Cardiac muscle cell (in vitro differentiated cells and primary cell): ENCODE results near the gene NFATC2IP. TPM values are rescaled to one million over a fixed set of nuclear protein-coding genes. Genes with fewer than 3 reads are reported as not detected.
"Not testable (repeated sequence)": the region's sequence is repeated elsewhere in the genome, so short reads cannot be mapped to it uniquely, and the experiment has no call there.

Experiments
- DNase-seq, 2 donors: peaks; one replicate each; pipeline versions ENCODE4 v3.0.0 to v3.0.0-alpha.2; 2010 to 2017; ENCODE audit warnings: low read depth in 1 of 2, low spot score in 1 of 2
- H3K27ac ChIP-seq: fragments of 200-600 bp; sonication (generic); 2 replicates; pipeline ENCODE4 v1.5.1; 2016
- H3K27me3 ChIP-seq: fragments of 200-600 bp; sonication (generic); 2 replicates; pipeline ENCODE4 v1.6.0; 2016; ENCODE audit warnings: control low read depth
- H3K36me3 ChIP-seq: fragments of 200-600 bp; sonication (generic); 2 replicates; pipeline ENCODE4 v1.5.1; 2016; ENCODE audit warnings: control low read depth
- H3K4me1 ChIP-seq: fragments of 200-600 bp; sonication (generic); 2 replicates; pipeline ENCODE4 v1.8.1; 2017; ENCODE audit warnings: low read depth, mild to moderate bottlenecking, mixed run types
- H3K4me3 ChIP-seq: fragments of 200-600 bp; sonication (generic); 2 replicates; pipeline ENCODE4 v1.5.1; 2016; ENCODE audit warnings: mild to moderate bottlenecking
- H3K9me3 ChIP-seq: fragments of 200-600 bp; sonication (generic); 2 replicates; pipeline ENCODE4 v1.5.1; 2017; ENCODE audit warnings: low read depth, mild to moderate bottlenecking, control low read depth
- CTCF ChIP-seq: IDR thresholded peaks from 2 replicates; pipeline ENCODE4 v1.5.1; 2012; ENCODE audit warnings: low read depth, mild to moderate bottlenecking, low read length
- polyA plus RNA-seq: library from polyadenylated mRNA; unstranded; fragments of >200 nt; fragmentation: Nextera tagmentation; extraction: Ambion mirVana; gene quantifications from 2 replicates; pipeline ENCODE4 v1.2.1, GENCODE V29; 2016
- total RNA-seq: library from RNA; depleted of rRNA; stranded (reverse); fragments of >200 nt; gene quantifications from 2 replicates; pipeline ENCODE4 v1.2.3, GENCODE V29; 2016

Gene NFATC2IP
- total and polyA plus RNA-seq, 2 experiments from 2014 or later: 46.5 to 71.6 TPM

- Histone ChIP-seq H3K9me3 (no peaks in the 10 kb centered on the region), H3K27me3 (no peaks in the 10 kb centered on the region), H3K4me1 (no peaks in the 10 kb centered on the region), H3K4me3 (no peak overlapping the region), H3K36me3 (peaks cover 37% of the 10 kb centered on the region), H3K27ac (no peak overlapping the region)
- TF ChIP-seq CTCF: no peak
- DNase-seq: no peak
These were observed 8.1 kb downstream of the NFATC2IP start for GRCh38 chr16:28958836-28959235.

DNA sequence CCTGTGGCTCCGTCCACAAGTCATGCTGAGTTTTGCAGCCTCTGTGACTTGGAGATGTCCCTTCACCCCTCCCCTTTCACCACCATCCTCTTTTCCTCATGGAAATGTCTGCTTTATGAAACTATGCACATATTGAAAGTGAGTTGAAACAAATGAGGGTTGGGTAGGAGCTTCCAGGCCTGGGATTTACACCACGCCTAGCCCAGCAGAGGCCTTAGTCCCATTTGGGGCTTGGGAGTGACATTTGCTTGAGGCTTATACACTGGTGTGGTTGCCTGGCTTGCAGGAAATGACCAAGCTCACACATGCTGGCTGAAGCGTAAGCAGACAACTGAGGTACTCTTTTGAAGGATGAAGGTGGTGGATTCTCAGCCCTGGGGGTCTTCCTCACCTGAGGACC, 13.3 kb downstream of the NFATC2IP start:
- no peak for TF ChIP-seq CTCF
- H3K9me3 ChIP-seq: no peaks in the 10 kb centered on the region
- DNase-seq: no peak
- no peak overlapping the region for H3K27ac ChIP-seq
- H3K36me3 ChIP-seq: peaks cover 2% of the 10 kb centered on the region
- H3K4me1 ChIP-seq: no peaks in the 10 kb centered on the region
- no peaks in the 10 kb centered on the region for H3K27me3 ChIP-seq
- H3K4me3 ChIP-seq: no peak overlapping the region

DNA sequence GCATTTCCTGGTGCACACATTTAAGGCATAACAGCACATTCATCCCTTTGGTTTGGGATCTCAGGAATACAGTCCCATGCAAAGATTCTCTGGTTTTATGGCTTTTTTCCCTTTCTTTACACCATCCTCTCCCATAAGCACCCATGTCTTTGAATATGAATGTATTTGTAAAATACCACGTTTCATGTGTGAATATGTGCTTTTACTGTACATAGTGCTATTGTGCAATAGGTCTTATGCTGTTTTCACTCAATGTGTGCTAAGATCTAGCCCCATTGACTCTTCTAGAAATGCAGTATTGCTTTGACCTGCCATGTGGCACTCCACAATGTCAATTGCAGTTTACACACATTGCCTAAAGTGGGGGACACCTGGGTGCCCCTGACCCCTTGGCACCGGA, 13.8 kb downstream of the NFATC2IP start:
- no peak for DNase-seq
- TF ChIP-seq CTCF: no peak

DNA sequence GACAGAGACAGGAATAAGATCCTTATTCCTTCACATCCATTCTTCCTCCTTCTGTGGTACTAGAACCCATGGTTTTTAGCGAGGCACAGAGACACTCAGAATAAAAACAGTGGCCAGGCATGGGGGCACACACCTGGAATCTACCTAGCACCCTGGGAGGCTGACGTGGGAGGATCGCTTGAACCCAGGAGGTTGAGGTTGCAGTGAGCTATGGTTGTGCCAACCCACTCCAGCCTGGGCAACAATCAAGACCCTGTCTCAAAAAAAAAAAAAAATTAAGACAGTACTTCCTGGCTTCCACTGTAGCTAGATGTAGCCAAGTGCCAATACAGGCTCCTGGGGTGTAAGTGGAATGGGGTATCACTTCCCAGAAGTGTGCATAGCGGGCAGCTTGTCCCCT, 16.4 kb downstream of the NFATC2IP start:
- Histone ChIP-seq H3K27me3 (no peaks in the 10 kb centered on the region), H3K27ac (no peak overlapping the region), H3K4me1 (no peaks in the 10 kb centered on the region), H3K4me3 (no peak overlapping the region), H3K36me3 (peaks cover 2% of the 10 kb centered on the region), H3K9me3 (no peaks in the 10 kb centered on the region)
- DNase-seq: no peak
- no peak for TF ChIP-seq CTCF

More for the DNA sequence above, 13.8 kb downstream of the NFATC2IP start:
- H3K4me3 ChIP-seq: no peak overlapping the region
- peaks cover 2% of the 10 kb centered on the region for H3K36me3 ChIP-seq
- H3K27me3 ChIP-seq: no peaks in the 10 kb centered on the region
- H3K9me3 ChIP-seq: no peaks in the 10 kb centered on the region
- H3K4me1 ChIP-seq: no peaks in the 10 kb centered on the region
- no peak overlapping the region for H3K27ac ChIP-seq

- not testable (repeated sequence) for H3K36me3 ChIP-seq, DNase-seq, H3K27ac ChIP-seq, H3K27me3 ChIP-seq, H3K4me3 ChIP-seq, H3K4me1 ChIP-seq, H3K9me3 ChIP-seq
These were observed 19.0 kb downstream of the NFATC2IP start for GRCh38 chr16:28969696-28970095.

DNA sequence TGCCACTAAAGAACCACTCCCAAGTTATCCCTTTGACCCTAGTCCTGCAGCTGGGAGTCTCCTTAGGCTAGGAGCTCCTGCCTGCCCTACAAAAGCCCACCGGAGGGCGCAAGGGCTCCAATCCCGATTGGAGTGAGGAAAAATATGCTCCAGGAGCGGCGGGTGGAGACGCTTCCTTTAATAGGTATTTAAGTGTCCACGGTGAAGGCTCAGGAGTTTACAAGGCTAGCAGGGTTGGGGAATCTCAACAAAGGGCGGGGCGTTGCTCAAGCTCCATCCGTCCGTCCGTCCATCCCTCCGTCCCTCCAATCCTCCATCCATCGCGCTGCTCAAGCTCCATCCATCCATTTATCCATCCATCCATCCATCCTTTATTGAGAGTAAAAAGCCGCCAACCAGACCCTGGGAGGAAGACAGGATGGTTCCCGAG, 23.3 kb downstream of the NFATC2IP start:
- H3K27ac ChIP-seq: peak overlapping the region; percentile 85
- H3K36me3 ChIP-seq: no peaks in the 10 kb centered on the region
- no peaks in the 10 kb centered on the region for H3K9me3 ChIP-seq
- H3K4me1 ChIP-seq: no peaks in the 10 kb centered on the region
- H3K27me3 ChIP-seq: no peaks in the 10 kb centered on the region
- peak overlapping the region; percentile 81 for H3K4me3 ChIP-seq
- TF ChIP-seq CTCF: peak; percentile 88
- peak; percentile 79 to 85 for DNase-seq
